Stimulated activated CD8-positive, alpha-beta memory T cell treated with anti-CD3 and anti-CD28 coated beads, Interleukin-4, amount 100 ng/mL, for 4 hours (primary cell): ENCODE data around the gene FAM3D.
"Not testable (repeated sequence)": the region's sequence is repeated elsewhere in the genome, so short reads cannot be mapped to it uniquely, and the experiment has no call there.

ENCODE experiments used
- DNase-seq, 2 donors: peaks; one replicate each; pipeline ENCODE4 v3.0.0-alpha.2; 2020; ENCODE audit warnings: low read depth in 2 of 2, low spot score in 1 of 2

The FAM3D gene

GRCh38 chr3:58666683-58667082, at the start of gene FAM3D:
TSS of gene FAM3D (minus strand) at chr3:58666774. CDS start at chr3:58655563, 11,211 bp downstream.
- no peak for DNase-seq

GRCh38 chr3:58713715-58714401, 47.3 kb upstream of the FAM3D start:
- no peak for DNase-seq

- DNase-seq, result no peak
Observed at GRCh38 chr3:58711871-58712270, 45.3 kb upstream of the FAM3D start.

GRCh38 chr3:58708983-58709382, 42.4 kb upstream of the FAM3D start:
- not testable (repeated sequence) for DNase-seq

- no peak for DNase-seq
Observed at GRCh38 chr3:58708116-58708791, 41.7 kb upstream of the FAM3D start.

- DNase-seq, result no peak
Observed at GRCh38 chr3:58707390-58707930, 40.9 kb upstream of the FAM3D start.

GRCh38 chr3:58706395-58707167, 40.0 kb upstream of the FAM3D start:
- no peak for DNase-seq

GRCh38 chr3:58704745-58705144, 38.2 kb upstream of the FAM3D start:
- DNase-seq, result no peak

- not testable (repeated sequence) for DNase-seq
Observed at GRCh38 chr3:58704304-58704703, 37.7 kb upstream of the FAM3D start.

- DNase-seq, result no peak
Observed at GRCh38 chr3:58698246-58698645, 31.7 kb upstream of the FAM3D start.

- DNase-seq, result no peak
Observed at GRCh38 chr3:58697561-58697960, 31.0 kb upstream of the FAM3D start.

GRCh38 chr3:58696813-58697212, 30.2 kb upstream of the FAM3D start:
- not testable (repeated sequence) for DNase-seq

- no peak for DNase-seq
Observed at GRCh38 chr3:58696093-58696492, 29.5 kb upstream of the FAM3D start.

GRCh38 chr3:58695284-58695683, 28.7 kb upstream of the FAM3D start:
- DNase-seq, result not testable (repeated sequence)

GRCh38 chr3:58693940-58694850, 27.6 kb upstream of the FAM3D start:
- no peak for DNase-seq

- DNase-seq, result no peak
Observed at GRCh38 chr3:58692484-58692883, 25.9 kb upstream of the FAM3D start.

GRCh38 chr3:58691997-58692396, 25.4 kb upstream of the FAM3D start:
- no peak for DNase-seq

- DNase-seq, result no peak
Observed at GRCh38 chr3:58690490-58690889, 23.9 kb upstream of the FAM3D start.

- no peak for DNase-seq
Observed at GRCh38 chr3:58688574-58688973, 22.0 kb upstream of the FAM3D start.

- DNase-seq, result no peak
Observed at GRCh38 chr3:58686847-58687246, 20.3 kb upstream of the FAM3D start.

GRCh38 chr3:58685641-58686040, 19.1 kb upstream of the FAM3D start:
- no peak for DNase-seq
